HEK293 (cell line): ENCODE measurements around the gene RCHY1.

Experiments used
- CTCF ChIP-seq: fragments of 450-650 bp; formaldehyde crosslinking; IDR thresholded peaks from 2 replicates; pipeline ENCODE4 v1.5.1; 2016; ENCODE audit warnings: missing biosample characterization, missing genetic modification characterization
- ZNF26 ChIP-seq: fragments of 450-650 bp; formaldehyde crosslinking; IDR thresholded peaks from 2 replicates; pipeline ENCODE4 v1.5.1; 2016; ENCODE audit warnings: missing biosample characterization, missing genetic modification characterization

GRCh38 chr4:75484190-75484589 lies 30.0 kb downstream of the RCHY1 start:
- TF ChIP-seq ZNF26 (tag by site-specific recombination) (no peak), CTCF (tag by site-specific recombination) (no peak)
